ENCODE data around the gene LCN1.

GRCh38 chr9:135555203-135555602, 34.0 kb downstream of the LCN1 start:
- TF ChIP-seq CTCF (IDR thresholded peaks at IDR 0.05) (no peak), POLR2A (IDR thresholded peaks at IDR 0.05) (no peak)
